Measurements from ENCODE around the gene RTN1. TPM values are rescaled to one million over a fixed set of nuclear protein-coding genes. Genes with fewer than 3 reads are reported as not detected.

Gene RTN1
- total RNA-seq, 1 experiment from 2014 or later, result 9.8 TPM

DNA sequence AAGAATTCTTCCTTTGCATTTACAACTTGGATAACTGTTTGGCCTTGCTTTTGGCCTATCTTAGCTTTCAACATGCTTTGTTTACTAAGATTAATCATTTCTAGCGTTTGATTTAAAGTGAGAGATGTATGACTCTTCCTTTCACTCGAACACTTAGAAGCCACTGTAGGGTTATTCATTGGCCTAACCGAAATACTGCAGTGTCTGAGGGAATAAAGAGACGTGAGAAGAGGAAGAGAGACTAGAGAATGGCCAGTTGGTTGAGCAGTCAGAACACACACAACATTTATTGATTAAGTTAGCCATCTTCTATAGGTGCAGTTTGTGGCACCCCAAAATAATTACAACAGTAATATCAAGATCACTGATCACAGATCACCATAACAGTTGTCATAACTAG is 231.7 kb downstream of the RTN1 start:
- peaks cover 10% of the 10 kb centered on the region for H3K9me3 Mint-ChIP-seq (ENCODE audit: unreplicated experiment)
- no peak for DNase-seq (ENCODE audit: unreplicated experiment)
- H3K36me3 Mint-ChIP-seq (ENCODE audit: insufficient read depth, unreplicated experiment), result peaks cover 10% of the 10 kb centered on the region
- no peak overlapping the region for H3K4me3 Mint-ChIP-seq (ENCODE audit: unreplicated experiment)
- H3K4me1 Mint-ChIP-seq (ENCODE audit: insufficient read depth, unreplicated experiment), result peaks cover 11% of the 10 kb centered on the region
- CTCF ChIA-PET, result no interaction called here
- H3K27ac Mint-ChIP-seq (ENCODE audit: low read depth, unreplicated experiment), result no peak overlapping the region
- intact Hi-C loops (cut with micrococcal nuclease), result no loop called here
- TF ChIP-seq, protein P1, sequence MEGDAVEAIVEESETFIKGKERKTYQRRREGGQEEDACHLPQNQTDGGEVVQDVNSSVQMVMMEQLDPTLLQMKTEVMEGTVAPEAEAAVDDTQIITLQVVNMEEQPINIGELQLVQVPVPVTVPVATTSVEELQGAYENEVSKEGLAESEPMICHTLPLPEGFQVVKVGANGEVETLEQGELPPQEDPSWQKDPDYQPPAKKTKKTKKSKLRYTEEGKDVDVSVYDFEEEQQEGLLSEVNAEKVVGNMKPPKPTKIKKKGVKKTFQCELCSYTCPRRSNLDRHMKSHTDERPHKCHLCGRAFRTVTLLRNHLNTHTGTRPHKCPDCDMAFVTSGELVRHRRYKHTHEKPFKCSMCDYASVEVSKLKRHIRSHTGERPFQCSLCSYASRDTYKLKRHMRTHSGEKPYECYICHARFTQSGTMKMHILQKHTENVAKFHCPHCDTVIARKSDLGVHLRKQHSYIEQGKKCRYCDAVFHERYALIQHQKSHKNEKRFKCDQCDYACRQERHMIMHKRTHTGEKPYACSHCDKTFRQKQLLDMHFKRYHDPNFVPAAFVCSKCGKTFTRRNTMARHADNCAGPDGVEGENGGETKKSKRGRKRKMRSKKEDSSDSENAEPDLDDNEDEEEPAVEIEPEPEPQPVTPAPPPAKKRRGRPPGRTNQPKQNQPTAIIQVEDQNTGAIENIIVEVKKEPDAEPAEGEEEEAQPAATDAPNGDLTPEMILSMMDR (IDR thresholded peaks at IDR 0.05; ENCODE audit: unreplicated experiment), result no peak
- BruUV-seq (replicated peaks), result no TSS peak
- POLR2A ChIA-PET, result no interaction called here
- H3K27me3 Mint-ChIP-seq (ENCODE audit: insufficient read depth, unreplicated experiment), result no peaks in the 10 kb centered on the region

DNA sequence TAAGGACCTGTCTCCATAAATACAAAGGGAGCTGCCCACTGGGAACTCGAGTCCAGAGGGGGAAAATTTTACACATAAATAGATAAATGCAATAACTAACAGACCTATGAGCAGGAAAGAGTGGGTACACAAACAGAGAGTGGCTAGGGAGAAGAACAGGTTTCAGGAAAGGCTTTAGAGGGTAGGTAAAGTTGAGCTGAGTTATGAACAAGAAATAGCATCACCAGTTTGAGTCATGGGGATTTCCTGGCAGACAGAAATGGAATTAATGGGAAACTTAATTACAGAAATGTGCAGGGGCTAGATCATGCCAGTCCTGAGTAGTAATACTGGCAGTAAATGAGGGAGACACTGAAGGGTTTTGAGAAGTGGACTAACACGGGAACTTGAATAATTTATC is 236.0 kb downstream of the RTN1 start:
- POLR2A ChIA-PET, result interaction anchor here (1.0 kb wide), 1 partner anchor 61 kb away, joined by 3 read pairs; no protein-coding TSS in a partner anchor
- no peaks in the 10 kb centered on the region for H3K27me3 Mint-ChIP-seq (ENCODE audit: insufficient read depth, unreplicated experiment)
- H3K4me3 Mint-ChIP-seq (ENCODE audit: unreplicated experiment), result no peak overlapping the region
- peaks cover 10% of the 10 kb centered on the region for H3K9me3 Mint-ChIP-seq (ENCODE audit: unreplicated experiment)
- peak overlapping the region; percentile 4 for H3K27ac Mint-ChIP-seq (ENCODE audit: low read depth, unreplicated experiment)
- CTCF ChIA-PET, result interaction anchor here (0.6 to 3.7 kb wide), 2 partner anchors 72 to 262 kb away, joined by 3 to 166 read pairs; no protein-coding TSS in a partner anchor
- TF ChIP-seq, protein P1 (IDR thresholded peaks at IDR 0.05; ENCODE audit: unreplicated experiment), result no peak
- intact Hi-C loops (cut with micrococcal nuclease), result loop anchor here (5.0 kb wide), 2 partner anchors 63 to 283 kb away; no protein-coding TSS in a partner anchor
- peaks cover 13% of the 10 kb centered on the region for H3K36me3 Mint-ChIP-seq (ENCODE audit: insufficient read depth, unreplicated experiment)
- peaks cover 21% of the 10 kb centered on the region for H3K4me1 Mint-ChIP-seq (ENCODE audit: insufficient read depth, unreplicated experiment)
- no TSS peak for BruUV-seq (replicated peaks)
- no peak for DNase-seq (ENCODE audit: unreplicated experiment)

DNA sequence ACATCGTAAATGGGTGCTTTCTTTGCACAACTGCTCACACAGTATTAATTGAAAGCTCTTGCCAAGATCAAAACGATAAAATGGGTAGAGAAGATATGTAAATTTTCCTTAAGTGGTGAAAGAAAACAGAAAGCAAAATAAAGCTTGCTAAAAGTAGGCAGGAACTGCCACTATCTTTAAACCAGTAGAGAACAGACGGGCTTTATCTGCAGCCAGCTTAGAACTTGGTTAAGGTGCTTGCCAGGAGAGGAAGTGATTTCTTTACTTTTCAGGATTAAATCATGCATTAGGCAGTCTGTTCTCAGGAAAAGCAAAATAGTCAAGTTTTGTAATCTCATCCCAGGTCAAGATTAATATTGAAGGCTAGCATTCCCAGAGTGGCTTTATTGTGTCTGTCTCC is 237.1 kb downstream of the RTN1 start:
- ChIA-PET CTCF (interaction anchor here (0.6 to 3.7 kb wide), 29 partner anchors 9 to 334 kb away, joined by 3 to 166 read pairs (median 5); no protein-coding TSS in a partner anchor), POLR2A (interaction anchor here (0.9 to 2.5 kb wide), 4 partner anchors 9 to 264 kb away, joined by 3 to 21 read pairs (median 6); no protein-coding TSS in a partner anchor)
- DNase-seq (ENCODE audit: unreplicated experiment), result no peak
- H3K27me3 Mint-ChIP-seq (ENCODE audit: insufficient read depth, unreplicated experiment), result no peaks in the 10 kb centered on the region
- H3K9me3 Mint-ChIP-seq (ENCODE audit: unreplicated experiment), result peaks cover 10% of the 10 kb centered on the region
- H3K36me3 Mint-ChIP-seq (ENCODE audit: insufficient read depth, unreplicated experiment), result peaks cover 13% of the 10 kb centered on the region
- intact Hi-C loops (cut with micrococcal nuclease), result loop anchor here (5.0 kb wide), 2 partner anchors 64 to 284 kb away; no protein-coding TSS in a partner anchor
- no peak overlapping the region for H3K27ac Mint-ChIP-seq (ENCODE audit: low read depth, unreplicated experiment)
- peaks cover 21% of the 10 kb centered on the region for H3K4me1 Mint-ChIP-seq (ENCODE audit: insufficient read depth, unreplicated experiment)
- H3K4me3 Mint-ChIP-seq (ENCODE audit: unreplicated experiment), result no peak overlapping the region
- no TSS peak for BruUV-seq (replicated peaks)
- TF ChIP-seq, protein P1 (IDR thresholded peaks at IDR 0.05; ENCODE audit: unreplicated experiment), result no peak

DNA sequence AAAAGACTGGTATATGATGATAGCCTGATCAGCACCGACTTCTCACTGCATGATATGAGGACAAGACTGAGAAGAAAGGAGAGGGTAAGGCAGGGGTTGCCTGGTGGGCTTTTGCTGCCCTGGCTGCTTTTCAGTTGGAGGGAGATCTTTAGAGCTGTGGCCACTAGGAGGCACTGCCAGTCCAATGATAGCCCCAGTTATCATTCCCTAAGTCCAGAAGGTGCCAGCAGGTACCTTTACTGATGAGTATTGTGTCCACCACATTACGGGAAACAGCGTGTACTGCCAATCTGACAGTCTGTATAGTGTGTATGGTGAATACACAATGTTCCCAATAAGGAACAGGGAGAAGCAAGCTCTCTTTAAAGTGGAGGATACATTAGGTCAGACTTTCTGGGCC is 238.2 kb downstream of the RTN1 start:
- intact Hi-C loops (cut with micrococcal nuclease), result loop anchor here (1.0 to 5.0 kb wide), 3 partner anchors 65 to 285 kb away; no protein-coding TSS in a partner anchor
- Mint-ChIP-seq H3K36me3 (ENCODE audit: insufficient read depth, unreplicated experiment) (peaks cover 13% of the 10 kb centered on the region), H3K4me3 (ENCODE audit: unreplicated experiment) (no peak overlapping the region), H3K4me1 (ENCODE audit: insufficient read depth, unreplicated experiment) (peaks cover 21% of the 10 kb centered on the region), H3K27me3 (ENCODE audit: insufficient read depth, unreplicated experiment) (no peaks in the 10 kb centered on the region), H3K27ac (ENCODE audit: low read depth, unreplicated experiment) (no peak overlapping the region), H3K9me3 (ENCODE audit: unreplicated experiment) (peaks cover 10% of the 10 kb centered on the region)
- POLR2A ChIA-PET, result interaction anchor here (0.7 to 2.5 kb wide), 3 partner anchors 76 to 1207 kb away, joined by 3 to 21 read pairs (median 8); no protein-coding TSS in a partner anchor
- CTCF ChIA-PET, result interaction anchor here (0.6 to 3.7 kb wide), 42 partner anchors 10 to 732 kb away, joined by 3 to 166 read pairs (median 4); no protein-coding TSS in a partner anchor
- BruUV-seq (replicated peaks), result no TSS peak
- peak; percentile 65 for DNase-seq (ENCODE audit: unreplicated experiment)
- TF ChIP-seq, protein P1 (IDR thresholded peaks at IDR 0.05; ENCODE audit: unreplicated experiment), result peak; percentile 80
